OCI-LY1 (cell line): ENCODE data around the gene NPHS2.

Experiments used
- H2AFZ ChIP-seq: fragments of 200-600 bp; sonication (generic), shearing (Covaris generic); 2 replicates; pipeline ENCODE4 v1.6.0; 2014; ENCODE audit warnings: antibody characterized with exemption, mild to moderate bottlenecking, low read length
- H3F3A ChIP-seq: fragments of 200-600 bp; sonication (generic), shearing (Covaris generic); 2 replicates; pipeline ENCODE4 v1.6.0; 2014; ENCODE audit warnings: mild to moderate bottlenecking, antibody characterized with exemption, low read length, moderate library complexity; ENCODE audit not compliant: insufficient read depth
- H3K27ac ChIP-seq: fragments of 200-600 bp; sonication (generic); 2 replicates; pipeline ENCODE4 v1.5.1; 2014; ENCODE audit warnings: low read length, mixed run types, mild to moderate bottlenecking, low read depth; ENCODE audit not compliant: poor library complexity, severe bottlenecking
- H3K27me3 ChIP-seq: fragments of 200-600 bp; sonication (generic); 2 replicates; pipeline ENCODE4 v1.6.0; 2014; ENCODE audit warnings: antibody characterized with exemption, mild to moderate bottlenecking, low read length, moderate library complexity; ENCODE audit not compliant: insufficient read depth
- H3K36me3 ChIP-seq: fragments of 200-600 bp; sonication (generic); 2 replicates; pipeline ENCODE4 v1.6.1; 2014; ENCODE audit warnings: mild to moderate bottlenecking, antibody characterized with exemption, low read length, moderate library complexity, mixed read lengths; ENCODE audit not compliant: insufficient read depth
- H3K4me1 ChIP-seq: fragments of 200-600 bp; sonication (generic); 2 replicates; pipeline ENCODE4 v1.5.1; 2014; ENCODE audit warnings: mild to moderate bottlenecking, low read length, moderate library complexity; ENCODE audit not compliant: insufficient read depth, severe bottlenecking
- H3K4me2 ChIP-seq: fragments of 200-600 bp; sonication (generic), shearing (Covaris generic); 2 replicates; pipeline ENCODE4 v1.6.1; 2014; ENCODE audit warnings: low read length
- H3K4me3 ChIP-seq: fragments of 200-600 bp; sonication (generic); 2 replicates; pipeline ENCODE4 v1.5.1; 2014; ENCODE audit warnings: low read length, low read depth, mild to moderate bottlenecking, mixed read lengths; ENCODE audit not compliant: poor library complexity, severe bottlenecking
- H3K79me2 ChIP-seq: fragments of 200-600 bp; shearing (Covaris generic); 2 replicates; pipeline ENCODE4 v1.6.1; 2016; ENCODE audit warnings: mixed run types, low read length, mixed read lengths; ENCODE audit not compliant: insufficient read depth
- H3K9ac ChIP-seq: fragments of 200-600 bp; sonication (generic), shearing (Covaris generic); 2 replicates; pipeline ENCODE4 v1.6.1; 2014; ENCODE audit warnings: mild to moderate bottlenecking, low read length, mixed read lengths
- H3K9me2 ChIP-seq: fragments of 200-600 bp; sonication (generic), shearing (Covaris generic); 2 replicates; pipeline ENCODE4 v1.6.1; 2014; ENCODE audit warnings: low read depth, mild to moderate bottlenecking, low read length, mixed read lengths
- H3K9me3 ChIP-seq: fragments of 200-600 bp; shearing (Covaris generic); 2 replicates; pipeline ENCODE4 v1.6.1; 2014; ENCODE audit warnings: low read length, mixed read lengths
- H4K20me1 ChIP-seq: fragments of 200-600 bp; sonication (generic), shearing (Covaris generic); 2 replicates; pipeline ENCODE4 v1.6.0; 2016; ENCODE audit warnings: mild to moderate bottlenecking, low read length; ENCODE audit not compliant: insufficient read depth
- CTCF ChIP-seq: fragments of 200-600 bp; sonication (generic), shearing (Covaris generic); IDR thresholded peaks from 2 replicates; pipeline ENCODE4 v1.5.1; 2017; ENCODE audit warnings: mild to moderate bottlenecking, antibody characterized with exemption, low read length, moderate library complexity, mixed read lengths
- EZH2 ChIP-seq: fragments of 200-600 bp; sonication (generic), shearing (Covaris generic); IDR thresholded peaks from 2 replicates; pipeline ENCODE4 v1.8.0; 2017; ENCODE audit warnings: borderline replicate concordance, mixed run types, mild to moderate bottlenecking, antibody characterized with exemption, low read length, moderate library complexity, mixed read lengths

Gene NPHS2

GRCh38 chr1:179599623-179600249 lies 24.0 kb upstream of the NPHS2 start:
- Histone ChIP-seq H2AFZ (no peak overlapping the region), H3K9ac (no peak overlapping the region), H3F3A (no peaks in the 10 kb centered on the region), H3K9me2 (no peaks in the 10 kb centered on the region), H3K4me3 (no peak overlapping the region), H3K36me3 (no peaks in the 10 kb centered on the region), H3K4me1 (no peaks in the 10 kb centered on the region), H3K27ac (no peak overlapping the region), H4K20me1 (no peaks in the 10 kb centered on the region), H3K27me3 (no peaks in the 10 kb centered on the region), H3K9me3 (no peaks in the 10 kb centered on the region), H3K4me2 (no peak overlapping the region), H3K79me2 (no peaks in the 10 kb centered on the region)
- TF ChIP-seq CTCF (peak; percentile 61), EZH2 (no peak)

- H3K9me3 ChIP-seq, result no peaks in the 10 kb centered on the region
- no peak overlapping the region for H3K9ac ChIP-seq
- no peak overlapping the region for H3K27ac ChIP-seq
- H3K79me2 ChIP-seq, result no peaks in the 10 kb centered on the region
- TF ChIP-seq CTCF (no peak), EZH2 (no peak)
- H3K36me3 ChIP-seq, result no peaks in the 10 kb centered on the region
- H3K4me3 ChIP-seq, result no peak overlapping the region
- no peak overlapping the region for H2AFZ ChIP-seq
- H3F3A ChIP-seq, result no peaks in the 10 kb centered on the region
- H3K27me3 ChIP-seq, result 0 out of 2 replicates have a peak, but pooled peaks cover 1% of the 10 kb centered on the region
- no peaks in the 10 kb centered on the region for H3K9me2 ChIP-seq
- no peaks in the 10 kb centered on the region for H3K4me1 ChIP-seq
- H4K20me1 ChIP-seq, result no peaks in the 10 kb centered on the region
- no peak overlapping the region for H3K4me2 ChIP-seq
Observed at GRCh38 chr1:179598631-179599030, 22.9 kb upstream of the NPHS2 start.

- no peak within 1 kb of the TSS for H3K9ac ChIP-seq
Observed at GRCh38 chr1:179591592-179592580, 16.1 kb upstream of the NPHS2 start, which contains the start of gene TDRD5. TDRD5 (plus strand) TSS chr1:179591832; CDS start chr1:179592616, 784 bp downstream.

More at GRCh38 chr1:179591592-179592580, 16.1 kb upstream of the NPHS2 start, which contains the start of gene TDRD5:
- H3K79me2 ChIP-seq, result no peaks in the 10 kb centered on the region
- no peak within 1 kb of the TSS for H3K4me3 ChIP-seq
- no peak within 1 kb of the TSS for H3K4me2 ChIP-seq
- peaks cover 6% of the 10 kb centered on the region; the same call in 1 of the 2 replicates for H3K27me3 ChIP-seq
- no peaks in the 10 kb centered on the region for H3F3A ChIP-seq
- TF ChIP-seq CTCF (no peak), EZH2 (no peak)
- H3K9me2 ChIP-seq, result no peaks in the 10 kb centered on the region
- H3K27ac ChIP-seq, result no peak within 1 kb of the TSS
- H3K36me3 ChIP-seq, result no peaks in the 10 kb centered on the region
- no peaks in the 10 kb centered on the region for H4K20me1 ChIP-seq
- no peaks in the 10 kb centered on the region for H3K4me1 ChIP-seq
- H2AFZ ChIP-seq, result no peak within 1 kb of the TSS
- H3K9me3 ChIP-seq, result no peaks in the 10 kb centered on the region
